ENCODE measurements around the gene GPR155. TPM values are rescaled to one million over a fixed set of nuclear protein-coding genes. Genes with fewer than 3 reads are reported as not detected.
"Not testable (repeated sequence)": the region's sequence is repeated elsewhere in the genome, so short reads cannot be mapped to it uniquely, and the experiment has no call there.

Gene GPR155
- total RNA-seq, 1 donor from 2014 or later, result 14.7 TPM

- no peak for FAIRE-seq
- DNase-seq (ENCODE audit: low spot score in 2 of 2), result no peak
Observed at GRCh38 chr2:174444761-174445160, 42.1 kb downstream of the GPR155 start.

- FAIRE-seq, result no peak
- no peak for DNase-seq (ENCODE audit: low spot score in 2 of 2)
Observed at GRCh38 chr2:174442546-174443510, 44.0 kb downstream of the GPR155 start.

- DNase-seq (ENCODE audit: low spot score in 2 of 2) (no peak), FAIRE-seq (no peak)
Observed at GRCh38 chr2:174439950-174440349, 46.9 kb downstream of the GPR155 start.

GRCh38 chr2:174439323-174439722, 47.5 kb downstream of the GPR155 start:
- DNase-seq (ENCODE audit: low spot score in 2 of 2) (no peak), FAIRE-seq (peak; percentile 71)

GRCh38 chr2:174438146-174438886, 48.5 kb downstream of the GPR155 start:
- FAIRE-seq, result no peak
- peak; percentile 32 to 38 for DNase-seq (ENCODE audit: low spot score in 2 of 2)

- FAIRE-seq (no peak), DNase-seq (ENCODE audit: low spot score in 2 of 2) (no peak)
Observed at GRCh38 chr2:174436351-174436750, 50.5 kb downstream of the GPR155 start.

- FAIRE-seq (no peak), DNase-seq (ENCODE audit: low spot score in 2 of 2) (no peak)
Observed at GRCh38 chr2:174431902-174432301, 54.9 kb downstream of the GPR155 start.

- FAIRE-seq, result no peak
- DNase-seq (ENCODE audit: low spot score in 2 of 2), result no peak
Observed at GRCh38 chr2:174430066-174430465, 56.8 kb downstream of the GPR155 start.

GRCh38 chr2:174428214-174428613, 58.6 kb downstream of the GPR155 start:
- no peak for FAIRE-seq
- no peak for DNase-seq (ENCODE audit: low spot score in 2 of 2)

- DNase-seq (ENCODE audit: low spot score in 2 of 2) (no peak), FAIRE-seq (no peak)
Observed at GRCh38 chr2:174412256-174412655, 74.6 kb downstream of the GPR155 start.

- DNase-seq (ENCODE audit: low spot score in 2 of 2); FAIRE-seq: not testable (repeated sequence)
Observed at GRCh38 chr2:174410039-174410438, 76.8 kb downstream of the GPR155 start.

GRCh38 chr2:174403628-174404027, 83.2 kb downstream of the GPR155 start:
- DNase-seq (ENCODE audit: low spot score in 2 of 2) (no peak), FAIRE-seq (no peak)

GRCh38 chr2:174400853-174401252, 86.0 kb downstream of the GPR155 start:
- DNase-seq (ENCODE audit: low spot score in 2 of 2), result no peak
- no peak for FAIRE-seq

- FAIRE-seq (no peak), DNase-seq (ENCODE audit: low spot score in 2 of 2) (no peak)
Observed at GRCh38 chr2:174399171-174399570, 87.7 kb downstream of the GPR155 start.

- no peak for DNase-seq (ENCODE audit: low spot score in 2 of 2)
- no peak for FAIRE-seq
Observed at GRCh38 chr2:174397773-174398172, 89.1 kb downstream of the GPR155 start.

GRCh38 chr2:174395969-174396630, 90.7 kb downstream of the GPR155 start:
- DNase-seq (ENCODE audit: low spot score in 2 of 2) (no peak), FAIRE-seq (no peak)

GRCh38 chr2:174395284-174395968, 91.4 kb downstream of the GPR155 start, which contains the start of gene SCRN3:
SCRN3 (plus strand) TSS chr2:174395730; CDS start chr2:174398284, 2,554 bp downstream.
- DNase-seq (ENCODE audit: low spot score in 2 of 2), result peak; percentile 83 to 85
- no peak for FAIRE-seq

GRCh38 chr2:174392706-174393105, 94.1 kb downstream of the GPR155 start:
- DNase-seq (ENCODE audit: low spot score in 2 of 2), result no peak
- no peak for FAIRE-seq

GRCh38 chr2:174390303-174390702, 96.5 kb downstream of the GPR155 start:
- not testable (repeated sequence) for FAIRE-seq

GRCh38 chr2:174389542-174389941, 97.3 kb downstream of the GPR155 start:
- FAIRE-seq (no peak), DNase-seq (ENCODE audit: low spot score in 2 of 2) (no peak)

More at GRCh38 chr2:174390303-174390702, 96.5 kb downstream of the GPR155 start:
- DNase-seq (ENCODE audit: low spot score in 2 of 2), result not testable (repeated sequence)

Measured in frontal cortex (tissue), 4 donors.